Measurements from ENCODE around the gene PRPF38A. TPM values are rescaled to one million over a fixed set of nuclear protein-coding genes. Genes with fewer than 3 reads are reported as not detected.

PRPF38A gene
- total RNA-seq, 6 donors from 2014 or later, result 2.7 to 39.6 (median 16.3) TPM

DNA sequence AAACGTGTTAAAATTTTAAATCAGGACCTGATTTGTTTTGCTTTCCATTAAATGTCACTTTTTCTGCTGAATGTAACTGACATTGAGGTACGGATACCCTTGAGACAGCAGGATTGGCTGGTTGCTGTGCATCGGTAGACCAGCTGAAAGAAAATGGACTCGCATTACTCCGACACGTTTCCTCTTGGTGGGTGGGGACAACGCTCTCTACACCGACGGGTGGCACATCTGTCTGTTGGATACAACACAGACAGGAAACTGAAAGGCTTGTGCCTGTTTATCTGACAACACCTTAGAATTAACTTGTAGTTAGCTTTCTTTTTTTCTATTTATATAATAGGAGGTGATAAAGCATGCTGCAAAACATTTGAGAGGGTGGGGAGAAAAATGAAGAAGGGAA, 19.4 kb downstream of the PRPF38A start:
- Histone ChIP-seq H3K4me3 (no peak overlapping the region), H3K9me3 (no peaks in the 10 kb centered on the region), H3K27ac (peak overlapping the region in 1 of 4 donors; percentile 30), H3K27me3 (no peaks in the 10 kb centered on the region), H3K36me3 (peaks cover 3 to 58% (median 4%) of the 10 kb centered on the region in 4 donors), H3K4me1 (peaks cover 0 to 9% (median 1%) of the 10 kb centered on the region in 4 donors)
- DNase-seq (no peak), ATAC-seq (ENCODE audit: low FRiP score in 2 of 2) (no peak)
- 47 to 54% methylated on average over 9 of the region's 9 CpGs for WGBS, 2 donors
- TF ChIP-seq CTCF (IDR thresholded peaks at IDR 0.05) (no peak), POLR2A (IDR thresholded peaks at IDR 0.05) (no peak), EP300 (IDR thresholded peaks at IDR 0.05) (no peak), POLR2AphosphoS5 (IDR thresholded peaks at IDR 0.05) (no peak)

- Histone ChIP-seq H3K4me3 (no peak overlapping the region), H3K27ac (peak overlapping the region in 1 of 4 donors; percentile 30), H3K36me3 (peaks cover 0 to 54% (median 4%) of the 10 kb centered on the region in 4 donors), H3K4me1 (peaks cover 0 to 9% (median 1%) of the 10 kb centered on the region in 4 donors), H3K9me3 (no peaks in the 10 kb centered on the region), H3K27me3 (no peaks in the 10 kb centered on the region)
- TF ChIP-seq EP300 (IDR thresholded peaks at IDR 0.05) (no peak), POLR2A (IDR thresholded peaks at IDR 0.05) (no peak), CTCF (IDR thresholded peaks at IDR 0.05) (no peak), POLR2AphosphoS5 (IDR thresholded peaks at IDR 0.05) (no peak)
- ATAC-seq (ENCODE audit: low FRiP score in 2 of 2) (no peak), DNase-seq (no peak)
Measured at GRCh38 chr1:52424231-52424636, 19.8 kb downstream of the PRPF38A start.

DNA sequence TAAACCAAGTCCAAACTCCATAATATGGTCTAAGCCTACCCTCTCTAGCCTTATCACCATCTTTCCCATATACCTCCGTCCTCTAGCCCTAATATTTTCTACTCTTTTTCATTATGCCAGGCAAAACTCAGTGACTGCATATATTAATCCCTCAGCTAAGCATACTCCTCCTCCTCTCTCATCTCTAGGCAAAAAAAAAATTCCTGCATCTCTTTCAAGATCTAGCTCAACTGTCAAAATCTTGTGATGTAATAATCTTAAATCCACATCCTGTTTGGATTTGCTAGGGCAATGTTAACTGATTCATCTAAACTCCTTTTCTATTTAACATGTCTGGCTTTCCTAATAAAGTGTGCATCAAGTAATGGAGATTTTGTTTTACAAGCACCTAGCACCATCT, 20.4 kb downstream of the PRPF38A start:
- no peak for TF ChIP-seq POLR2AphosphoS5 (IDR thresholded peaks at IDR 0.05)
- no peak overlapping the region for H3K27ac ChIP-seq
- no peak for DNase-seq
- H3K36me3 ChIP-seq, result peaks cover 0 to 54% (median 2%) of the 10 kb centered on the region in 4 donors
- H3K9me3 ChIP-seq, result no peaks in the 10 kb centered on the region
- no peak for ATAC-seq (ENCODE audit: low FRiP score in 2 of 2)
- H3K27me3 ChIP-seq, result no peaks in the 10 kb centered on the region
- peaks cover 0 to 9% (median 1%) of the 10 kb centered on the region in 4 donors for H3K4me1 ChIP-seq
- WGBS, 2 donors, result 91 to 95% methylated on average over 1 of the region's 1 CpG
- no peak overlapping the region for H3K4me3 ChIP-seq

DNA sequence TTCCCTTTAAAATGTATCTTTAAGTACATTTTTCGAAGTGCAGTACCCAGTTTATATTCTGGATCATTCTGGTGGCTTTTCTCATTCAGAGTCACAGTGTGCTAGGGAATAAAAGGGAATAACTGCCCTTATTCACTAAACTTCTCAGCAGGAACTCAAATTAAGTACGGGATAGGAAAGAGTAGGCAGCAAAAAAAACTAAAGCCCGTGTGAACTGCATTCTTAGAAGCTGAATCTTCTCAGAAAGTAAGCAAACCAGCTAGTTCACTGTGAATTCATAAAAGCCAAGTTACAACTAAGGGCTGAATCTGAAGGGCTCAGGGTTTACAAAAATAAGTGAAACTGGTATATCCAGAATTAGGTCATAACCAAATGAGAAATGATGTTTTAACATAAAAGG, 22.0 kb downstream of the PRPF38A start:
- no peak for DNase-seq
- Histone ChIP-seq H3K27me3 (no peaks in the 10 kb centered on the region), H3K9me3 (no peaks in the 10 kb centered on the region), H3K36me3 (peaks cover 3 to 55% (median 6%) of the 10 kb centered on the region in 4 donors), H3K4me1 (peaks cover 0 to 9% (median 1%) of the 10 kb centered on the region in 4 donors), H3K27ac (no peak overlapping the region), H3K4me3 (no peak overlapping the region)
- WGBS, 2 donors, result 82 to 88% methylated on average over 3 of the region's 3 CpGs
- no peak for ATAC-seq (ENCODE audit: low FRiP score in 2 of 2)
- TF ChIP-seq EP300 (IDR thresholded peaks at IDR 0.05), result no peak
- no peak for TF ChIP-seq CTCF (IDR thresholded peaks at IDR 0.05)
- no peak for TF ChIP-seq POLR2A (IDR thresholded peaks at IDR 0.05)
- TF ChIP-seq POLR2AphosphoS5 (IDR thresholded peaks at IDR 0.05), result no peak

DNA sequence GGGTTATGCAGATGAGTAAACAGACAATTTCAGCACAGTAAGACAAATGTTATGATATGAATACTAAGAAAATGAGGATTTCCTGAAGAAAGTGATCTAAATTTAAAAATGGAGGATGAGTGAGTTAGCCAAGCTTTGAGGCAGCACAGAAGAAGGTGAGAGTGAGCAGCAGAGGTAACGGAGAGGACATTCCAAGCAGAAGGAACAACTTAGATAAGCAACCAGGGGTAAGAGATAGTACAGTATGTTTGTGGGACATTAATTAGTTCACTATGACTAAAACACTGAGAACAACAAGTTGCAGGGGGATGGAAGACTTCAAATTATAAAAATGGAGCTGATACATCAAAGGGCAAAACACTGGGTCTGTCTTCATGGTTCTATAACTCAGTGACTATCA, 22.8 kb downstream of the PRPF38A start:
- no peak for TF ChIP-seq EP300 (IDR thresholded peaks at IDR 0.05)
- no peak for TF ChIP-seq POLR2AphosphoS5 (IDR thresholded peaks at IDR 0.05)
- TF ChIP-seq POLR2A (IDR thresholded peaks at IDR 0.05), result no peak
- Histone ChIP-seq H3K36me3 (peaks cover 3 to 54% (median 6%) of the 10 kb centered on the region in 4 donors), H3K4me3 (no peak overlapping the region), H3K9me3 (no peaks in the 10 kb centered on the region), H3K27me3 (no peaks in the 10 kb centered on the region), H3K4me1 (peaks cover 0 to 9% (median 1%) of the 10 kb centered on the region in 4 donors), H3K27ac (no peak overlapping the region)
- 91 to 100% methylated on average over 1 of the region's 1 CpG for WGBS, 2 donors
- DNase-seq (no peak), ATAC-seq (ENCODE audit: low FRiP score in 2 of 2) (no peak)

DNA sequence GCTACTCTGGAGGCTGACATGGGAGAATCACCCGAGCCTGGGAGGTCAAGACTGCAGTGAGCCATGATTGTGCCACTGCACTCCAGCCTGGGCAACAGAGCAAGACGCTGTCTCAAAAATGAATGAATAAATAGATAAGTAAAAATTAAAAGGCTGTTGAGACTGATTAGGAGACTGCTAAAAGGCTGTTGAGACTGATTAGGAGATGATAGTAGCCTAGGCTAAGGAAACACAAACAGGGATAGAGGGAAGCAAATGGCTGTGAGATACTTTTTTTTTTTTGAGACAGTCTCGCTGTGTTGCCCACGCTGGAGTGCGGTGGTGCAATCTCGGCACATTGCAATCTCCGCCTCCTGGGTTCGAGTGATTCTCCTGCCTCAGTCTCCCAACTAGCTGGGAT, 28.4 kb downstream of the PRPF38A start:
- TF ChIP-seq POLR2AphosphoS5 (IDR thresholded peaks at IDR 0.05), result no peak
- no peak for TF ChIP-seq EP300 (IDR thresholded peaks at IDR 0.05)
- no peak for TF ChIP-seq POLR2A (IDR thresholded peaks at IDR 0.05)
- no peak for TF ChIP-seq CTCF (IDR thresholded peaks at IDR 0.05)

More for the DNA sequence above, 28.4 kb downstream of the PRPF38A start:
- 95 to 97% methylated on average over 8 of the region's 8 CpGs for WGBS, 2 donors
- H3K27me3 ChIP-seq, result no peaks in the 10 kb centered on the region
- DNase-seq (no peak), ATAC-seq (ENCODE audit: low FRiP score in 2 of 2) (no peak)
- H3K4me1 ChIP-seq, result no peaks in the 10 kb centered on the region
- H3K27ac ChIP-seq, result no peak overlapping the region
- H3K4me3 ChIP-seq, result no peak overlapping the region
- no peaks in the 10 kb centered on the region for H3K9me3 ChIP-seq
- H3K36me3 ChIP-seq, result peaks cover 0 to 81% (median 17%) of the 10 kb centered on the region in 4 donors

All from upper lobe of left lung (tissue), 6 donors.